Endothelial cell of umbilical vein (primary cell): ENCODE results near the gene ATF5.
A peak's percentile ranks its signal among the peaks of the same experiment; 100 is the strongest.

Experiments
- EZH2 ChIP-seq: IDR thresholded peaks from 2 replicates; pipeline ENCODE4 v1.6.1; 2012; ENCODE audit warnings: borderline replicate concordance, low read depth, mild to moderate bottlenecking, moderate library complexity, low read length, inconsistent platforms; ENCODE audit not compliant: severe bottlenecking
- FOS ChIP-seq: IDR thresholded peaks from 2 replicates; pipeline ENCODE4 v1.6.1; 2011; ENCODE audit warnings: mild to moderate bottlenecking, low read length, moderate library complexity, borderline replicate concordance; ENCODE audit not compliant: insufficient read depth
- JUN ChIP-seq: IDR thresholded peaks from 2 replicates; pipeline ENCODE4 v1.6.1; 2011; ENCODE audit warnings: borderline replicate concordance, low read depth; ENCODE audit not compliant: insufficient read length, insufficient read depth
- MYC ChIP-seq: IDR thresholded peaks from one replicate; pipeline ENCODE4 v1.6.1; 2011; ENCODE audit warnings: mild to moderate bottlenecking, low read depth, low read length
- POLR2A ChIP-seq: IDR thresholded peaks from 2 replicates; pipeline ENCODE4 v1.6.1; 2012; ENCODE audit warnings: low read depth, mild to moderate bottlenecking, control low read depth, low read length
- POLR2AphosphoS5 ChIP-seq: IDR thresholded peaks from 2 replicates; pipeline ENCODE4 v1.6.1; 2012; ENCODE audit warnings: low read depth, mild to moderate bottlenecking, control low read depth, low read length, moderate library complexity; ENCODE audit not compliant: insufficient read depth
- TF ChIP-seq, protein P1 (sequence below): IDR thresholded peaks from 2 replicates; pipeline ENCODE4 v1.6.1; 2011; ENCODE audit not compliant: insufficient read depth, insufficient read length
- TF ChIP-seq, protein P2 (sequence below), 2 donors: IDR thresholded peaks; 1 replicate in 1 of 2; 2 replicates in 1 of 2; pipeline ENCODE4 v1.5.1; 2011; ENCODE audit warnings: low read length in 2 of 2, mild to moderate bottlenecking in 2 of 2, moderate library complexity in 2 of 2, control low read depth in 1 of 2, inconsistent platforms in 1 of 2, low read depth in 1 of 2; ENCODE audit not compliant: insufficient read depth in 1 of 2; ENCODE audit errors: extremely low read depth in 1 of 2

DNA sequence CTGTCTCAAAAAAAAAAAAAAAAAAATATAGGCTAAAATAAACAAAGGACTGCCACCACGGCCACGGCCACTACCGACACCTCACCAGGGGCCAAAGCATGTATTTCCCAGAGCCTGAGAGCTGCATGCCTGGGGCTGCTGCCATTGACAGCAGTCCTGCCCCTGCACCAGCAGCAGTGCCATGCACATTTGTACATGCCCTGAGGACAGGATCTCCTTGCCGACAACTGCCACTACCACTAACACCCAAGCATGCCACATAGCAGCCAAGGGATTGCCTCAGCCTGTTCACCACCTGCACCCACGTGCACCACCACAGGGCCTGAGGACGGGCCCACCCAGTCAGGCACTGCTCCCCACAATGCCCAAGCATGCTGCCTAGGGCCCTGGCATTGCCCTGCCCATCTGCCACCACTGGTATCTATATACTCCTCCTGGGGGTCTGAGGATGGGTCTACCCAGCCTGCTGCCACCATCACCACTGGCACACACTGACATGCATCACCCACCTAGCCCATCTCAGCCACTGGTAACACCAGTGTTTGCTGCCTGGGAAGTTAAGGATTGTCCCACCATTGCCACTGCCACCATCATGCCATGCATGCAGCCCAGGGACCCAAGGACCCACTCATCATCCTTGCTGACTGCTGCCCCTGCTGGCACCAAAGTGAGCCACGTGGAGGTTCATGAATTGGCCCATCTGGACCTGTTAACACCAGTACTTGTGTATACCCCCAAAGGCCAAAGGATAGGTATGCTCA is 10.9 kb downstream of the ATF5 start:
- TF ChIP-seq POLR2A (no peak), POLR2AphosphoS5 (no peak), MYC (no peak), JUN (no peak), FOS (no peak), EZH2 (no peak)
- TF ChIP-seq, protein P1, sequence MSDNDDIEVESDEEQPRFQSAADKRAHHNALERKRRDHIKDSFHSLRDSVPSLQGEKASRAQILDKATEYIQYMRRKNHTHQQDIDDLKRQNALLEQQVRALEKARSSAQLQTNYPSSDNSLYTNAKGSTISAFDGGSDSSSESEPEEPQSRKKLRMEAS, result no peak
- TF ChIP-seq, protein P2, sequence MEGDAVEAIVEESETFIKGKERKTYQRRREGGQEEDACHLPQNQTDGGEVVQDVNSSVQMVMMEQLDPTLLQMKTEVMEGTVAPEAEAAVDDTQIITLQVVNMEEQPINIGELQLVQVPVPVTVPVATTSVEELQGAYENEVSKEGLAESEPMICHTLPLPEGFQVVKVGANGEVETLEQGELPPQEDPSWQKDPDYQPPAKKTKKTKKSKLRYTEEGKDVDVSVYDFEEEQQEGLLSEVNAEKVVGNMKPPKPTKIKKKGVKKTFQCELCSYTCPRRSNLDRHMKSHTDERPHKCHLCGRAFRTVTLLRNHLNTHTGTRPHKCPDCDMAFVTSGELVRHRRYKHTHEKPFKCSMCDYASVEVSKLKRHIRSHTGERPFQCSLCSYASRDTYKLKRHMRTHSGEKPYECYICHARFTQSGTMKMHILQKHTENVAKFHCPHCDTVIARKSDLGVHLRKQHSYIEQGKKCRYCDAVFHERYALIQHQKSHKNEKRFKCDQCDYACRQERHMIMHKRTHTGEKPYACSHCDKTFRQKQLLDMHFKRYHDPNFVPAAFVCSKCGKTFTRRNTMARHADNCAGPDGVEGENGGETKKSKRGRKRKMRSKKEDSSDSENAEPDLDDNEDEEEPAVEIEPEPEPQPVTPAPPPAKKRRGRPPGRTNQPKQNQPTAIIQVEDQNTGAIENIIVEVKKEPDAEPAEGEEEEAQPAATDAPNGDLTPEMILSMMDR (IDR thresholded peaks at IDR 0.05; ENCODE audit: extremely low read depth in 1 of 2, insufficient read depth in 1 of 2, low read depth in 1 of 2, low read length in 2 of 2), result peak; percentile 8 to 13
